K562 (cell line): ENCODE data around the gene TEDC1. TPM values are rescaled to one million over a fixed set of nuclear protein-coding genes. Genes with fewer than 3 reads are reported as not detected.

ENCODE experiments used
- CREBBP ChIP-seq: IDR thresholded peaks from one replicate; pipeline ENCODE4 v1.6.1; 2012; ENCODE audit warnings: low read depth, mild to moderate bottlenecking, control low read depth, inconsistent platforms, low read length
- ZC3H8 ChIP-seq: fragments of 450-650 bp; IDR thresholded peaks from 2 replicates; pipeline ENCODE4 v1.6.1; 2017
- ZNF24 ChIP-seq: fragments of 450-650 bp; IDR thresholded peaks from 2 replicates; pipeline ENCODE4 v1.6.1; 2016
- ZNF444 ChIP-seq: fragments of 250-450 bp; sonication (Bioruptor Pico); IDR thresholded peaks from 2 replicates; pipeline ENCODE4 v1.4.0; 2020; ENCODE audit warnings: mild to moderate bottlenecking, moderate library complexity
- ZNF778 ChIP-seq: fragments of 450-650 bp; formaldehyde crosslinking; IDR thresholded peaks from 2 replicates; pipeline ENCODE4 v1.4.0; 2020; ENCODE audit warnings: mild to moderate bottlenecking, moderate library complexity
- ZSCAN32 ChIP-seq: fragments of 450-650 bp; formaldehyde crosslinking; IDR thresholded peaks from 2 replicates; pipeline ENCODE4 v1.4.0; 2020; ENCODE audit warnings: mild to moderate bottlenecking, moderate library complexity
- polyA plus RNA-seq, 8 experiments: library from polyadenylated mRNA; depleted of rRNA in 4 of 8; stranded (reverse) in 5 of 8; unstranded in 3 of 8; fragments of >200 nt; fragmentation: Nextera tagmentation in 2 of 8; fragmentation: Illumina TruSeq in 1 of 8; extraction: Ambion mirVana in 2 of 8; extraction: Trizol in 1 of 8; gene quantifications; 2 replicates each; pipeline versions ENCODE4 v1.2.1 to v1.2.3, GENCODE V29; 2011 to 2014; ENCODE audit warnings: inconsistent platforms in 1 of 8, missing spikeins in 1 of 8
- total RNA-seq, 7 experiments: library from RNA; depleted of rRNA in 6 of 7; stranded (reverse); fragments of >200 nt in 6 of 7; fragmentation: Illumina TruSeq in 2 of 7; extraction: Trizol in 2 of 7; gene quantifications; 2 replicates each; pipeline versions ENCODE4 v1.2.1 to v1.2.3, GENCODE V29; 2011 to 2021; ENCODE audit warnings: low replicate concordance in 1 of 7
- TF ChIP-seq, protein P1 (sequence below): IDR thresholded peaks from 2 replicates; pipeline ENCODE4 v1.6.1; 2012; ENCODE audit warnings: low read depth, low read length, improper control_type of control experiment, borderline replicate concordance
- TF ChIP-seq, protein P2 (sequence below): fragments of 200-800 bp; sonication (Bioruptor generic); IDR thresholded peaks from 2 replicates; pipeline ENCODE4 v1.6.1; 2017; ENCODE audit warnings: missing genetic modification characterization, missing compliant biosample characterization
- TF ChIP-seq, protein P3 (sequence below): fragments of 450-650 bp; conservative IDR thresholded peaks from 2 replicates; pipeline ENCODE4 v1.6.1; 2016; ENCODE audit warnings: missing genetic modification characterization, low read depth, mild to moderate bottlenecking, missing compliant biosample characterization, moderate library complexity

Gene TEDC1
- total and polyA plus RNA-seq, 9 of the 15 experiments (the other 6 are each of a cell fraction or from before 2014, with no cell fraction given): 0.21 to 28.3 (median 5.9) TPM

DNA sequence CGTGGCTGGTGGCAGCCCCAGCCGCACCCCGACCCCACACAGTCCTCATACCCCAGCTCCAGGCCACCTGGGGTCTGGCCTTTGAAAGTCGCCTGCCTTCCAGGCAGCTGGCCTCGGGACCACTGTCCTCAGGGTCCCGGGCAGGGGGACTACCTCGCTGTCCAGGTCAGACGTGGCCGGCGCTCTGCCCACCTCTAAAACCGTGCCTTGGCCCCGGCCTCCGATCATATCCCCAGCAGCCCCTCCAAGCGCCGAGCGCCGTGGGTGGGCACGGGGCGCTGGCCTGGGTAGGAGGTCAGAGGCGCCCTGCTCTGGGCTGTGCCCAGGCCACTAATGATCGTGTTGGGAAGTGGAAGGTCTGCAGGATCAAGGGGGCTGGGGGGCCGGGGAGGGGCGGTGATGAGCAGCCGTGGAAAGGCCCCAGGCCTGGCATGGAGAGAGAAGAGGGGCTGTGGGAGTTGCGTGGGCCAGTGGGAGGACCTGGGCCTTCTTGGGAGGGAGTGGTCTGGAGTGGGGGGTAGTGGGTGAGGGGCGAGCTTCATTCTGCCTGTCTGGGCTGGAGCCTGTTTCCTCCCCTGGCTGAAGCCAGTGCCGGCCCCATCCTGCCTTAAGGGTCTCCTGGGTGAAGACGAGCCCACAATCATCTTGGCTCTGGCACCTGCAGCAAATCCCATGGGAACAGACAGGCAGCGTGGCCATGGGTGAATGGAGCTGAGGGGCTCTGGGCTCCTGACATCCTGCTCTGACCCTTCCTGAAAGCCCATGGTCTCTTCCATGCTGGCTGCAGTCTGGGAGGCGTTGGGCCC, 40.2 kb downstream of the TEDC1 start (continued):
- no peak for TF ChIP-seq CREBBP
- TF ChIP-seq, protein P1, sequence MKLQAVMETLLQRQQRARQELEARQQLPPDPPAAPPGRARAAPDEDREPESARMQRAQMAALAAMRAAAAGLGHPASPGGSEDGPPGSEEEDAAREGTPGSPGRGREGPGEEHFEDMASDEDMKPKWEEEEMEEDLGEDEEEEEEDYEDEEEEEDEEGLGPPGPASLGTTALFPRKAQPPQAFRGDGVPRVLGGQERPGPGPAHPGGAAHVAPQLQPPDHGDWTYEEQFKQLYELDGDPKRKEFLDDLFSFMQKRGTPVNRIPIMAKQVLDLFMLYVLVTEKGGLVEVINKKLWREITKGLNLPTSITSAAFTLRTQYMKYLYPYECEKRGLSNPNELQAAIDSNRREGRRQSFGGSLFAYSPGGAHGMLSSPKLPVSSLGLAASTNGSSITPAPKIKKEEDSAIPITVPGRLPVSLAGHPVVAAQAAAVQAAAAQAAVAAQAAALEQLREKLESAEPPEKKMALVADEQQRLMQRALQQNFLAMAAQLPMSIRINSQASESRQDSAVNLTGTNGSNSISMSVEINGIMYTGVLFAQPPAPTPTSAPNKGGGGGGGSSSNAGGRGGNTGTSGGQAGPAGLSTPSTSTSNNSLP: no peak
- TF ChIP-seq, protein P2, sequence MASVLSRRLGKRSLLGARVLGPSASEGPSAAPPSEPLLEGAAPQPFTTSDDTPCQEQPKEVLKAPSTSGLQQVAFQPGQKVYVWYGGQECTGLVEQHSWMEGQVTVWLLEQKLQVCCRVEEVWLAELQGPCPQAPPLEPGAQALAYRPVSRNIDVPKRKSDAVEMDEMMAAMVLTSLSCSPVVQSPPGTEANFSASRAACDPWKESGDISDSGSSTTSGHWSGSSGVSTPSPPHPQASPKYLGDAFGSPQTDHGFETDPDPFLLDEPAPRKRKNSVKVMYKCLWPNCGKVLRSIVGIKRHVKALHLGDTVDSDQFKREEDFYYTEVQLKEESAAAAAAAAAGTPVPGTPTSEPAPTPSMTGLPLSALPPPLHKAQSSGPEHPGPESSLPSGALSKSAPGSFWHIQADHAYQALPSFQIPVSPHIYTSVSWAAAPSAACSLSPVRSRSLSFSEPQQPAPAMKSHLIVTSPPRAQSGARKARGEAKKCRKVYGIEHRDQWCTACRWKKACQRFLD: no peak
- TF ChIP-seq, protein P3, sequence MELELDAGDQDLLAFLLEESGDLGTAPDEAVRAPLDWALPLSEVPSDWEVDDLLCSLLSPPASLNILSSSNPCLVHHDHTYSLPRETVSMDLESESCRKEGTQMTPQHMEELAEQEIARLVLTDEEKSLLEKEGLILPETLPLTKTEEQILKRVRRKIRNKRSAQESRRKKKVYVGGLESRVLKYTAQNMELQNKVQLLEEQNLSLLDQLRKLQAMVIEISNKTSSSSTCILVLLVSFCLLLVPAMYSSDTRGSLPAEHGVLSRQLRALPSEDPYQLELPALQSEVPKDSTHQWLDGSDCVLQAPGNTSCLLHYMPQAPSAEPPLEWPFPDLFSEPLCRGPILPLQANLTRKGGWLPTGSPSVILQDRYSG (tag): no peak
- TF ChIP-seq ZC3H8: no peak
- no peak for TF ChIP-seq ZSCAN32 (CRISPR knock-in tag)
- TF ChIP-seq ZNF24: no peak
- no peak for TF ChIP-seq ZNF778 (CRISPR knock-in tag)
- TF ChIP-seq ZNF444 (CRISPR knock-in tag): no peak
